HCT116 (cell line): ENCODE results near the gene COPG1. TPM values are rescaled to one million over a fixed set of nuclear protein-coding genes. Genes with fewer than 3 reads are reported as not detected.

Experiments
- ATAC-seq: fragments of 200-7000 bp; cut with Tn5 transposase; 2 replicates; pipeline ENCODE4 v1.9.1; 2020; ENCODE audit warnings: mild to moderate bottlenecking, moderate library complexity
- BruUV-seq: library from RNA; stranded (reverse); fragments of 400-500 nt; replicated peaks from 2 replicates; lab custom pipeline; 2021; lab: Mats Ljungman, UMichigan
- CTCF ChIA-PET: fragments of 300-600 bp; sonication (Branson Sonifier 250); formaldehyde crosslinking; loops from one replicate; lab custom pipeline; 2021; ENCODE audit warnings: antibody characterized with exemption; lab: Charles Lee
- POLR2A ChIA-PET: fragments of 300-600, 350-600 bp; sonication (Branson Sonifier 250); formaldehyde crosslinking; loops from one replicate; lab custom pipeline; 2021; ENCODE audit warnings: antibody characterized with exemption; lab: Charles Lee
- RAD21 ChIA-PET, 2 experiments: fragments of 300-600 bp; sonication (Branson Sonifier 250); formaldehyde crosslinking; loops; one replicate each; lab custom pipeline; 2023; ENCODE audit warnings: low total read pairs in 2 of 2; ENCODE audit not compliant: uncharacterized antibody in 2 of 2, unreplicated experiment in 2 of 2, low non-redundant PET in 1 of 2; lab: Charles Lee
- DNase-seq: peaks from one replicate; pipeline ENCODE4 v3.0.0-alpha.2; 2010; ENCODE audit warnings: low read depth, low spot score
- H2AFZ ChIP-seq: fragments of 200-600 bp; shearing (Covaris generic), sonication (generic); 2 replicates; pipeline ENCODE4 v1.6.1; 2017; ENCODE audit warnings: low read depth, mixed run types, mixed read lengths, antibody characterized with exemption, low read length; ENCODE audit not compliant: poor library complexity, severe bottlenecking
- H3K27ac ChIP-seq: 2 replicates; pipeline ENCODE4 v1.5.1; 2012; ENCODE audit warnings: low read depth, low read length
- H3K27me3 ChIP-seq: fragments of 200-600 bp; sonication (generic); 2 replicates; pipeline ENCODE4 v1.6.1; 2016; ENCODE audit warnings: mixed run types, low read length, mixed read lengths; ENCODE audit not compliant: insufficient read depth
- H3K36me3 ChIP-seq, 2 experiments: fragments of 200-500 bp in 1 of 2; fragments of 200-600 bp in 1 of 2; sonication (Bioruptor generic) in 1 of 2; sonication (generic) in 1 of 2; 2 replicates each; pipeline versions ENCODE4 v1.5.1 to v1.6.1; 2014 to 2016; ENCODE audit warnings: low read length in 2 of 2, inconsistent platforms in 1 of 2, mixed read lengths in 1 of 2, mixed run types in 1 of 2; ENCODE audit not compliant: insufficient read depth in 2 of 2, control insufficient read depth in 1 of 2
- H3K4me1 ChIP-seq, 2 experiments: fragments of 200-600 bp in 1 of 2; sonication (generic) in 1 of 2; 2 replicates each; pipeline versions ENCODE4 v1.5.1 to v1.6.1; 2012 to 2017; ENCODE audit warnings: low read length in 2 of 2, inconsistent platforms in 1 of 2, mild to moderate bottlenecking in 1 of 2, mixed read lengths in 1 of 2, mixed run types in 1 of 2, moderate library complexity in 1 of 2; ENCODE audit not compliant: insufficient read depth in 2 of 2, control insufficient read depth in 1 of 2
- H3K4me2 ChIP-seq: fragments of 200-600 bp; sonication (generic); 2 replicates; pipeline ENCODE4 v1.6.1; 2017; ENCODE audit warnings: mixed run types, low read length, mixed read lengths
- H3K4me3 ChIP-seq, 2 experiments: fragments of 200-600 bp in 1 of 2; sonication (generic) in 1 of 2; replicated peaks in 1 of 2; 2 replicates each; pipeline ENCODE4 v1.5.1; 2011 to 2016; ENCODE audit warnings: low read length in 2 of 2, control low read depth in 1 of 2, low read depth in 1 of 2, mild to moderate bottlenecking in 1 of 2, mixed read lengths in 1 of 2, mixed run types in 1 of 2
- H3K79me2 ChIP-seq: fragments of 200-600 bp; sonication (generic); 2 replicates; pipeline ENCODE4 v1.6.1; 2017; ENCODE audit warnings: mild to moderate bottlenecking, mixed run types, low read length, moderate library complexity, mixed read lengths; ENCODE audit not compliant: insufficient read depth
- H3K9ac ChIP-seq: fragments of 200-600 bp; sonication (generic); 2 replicates; pipeline ENCODE4 v1.6.1; 2016; ENCODE audit warnings: low read length, mixed read lengths
- H3K9me2 ChIP-seq: fragments of 200-600 bp; sonication (generic), shearing (Covaris generic); 2 replicates; pipeline ENCODE4 v1.6.1; 2017; ENCODE audit warnings: mixed run types, mild to moderate bottlenecking, moderate library complexity; ENCODE audit not compliant: insufficient read depth
- H3K9me3 ChIP-seq, 2 experiments: fragments of 200-500 bp in 1 of 2; fragments of 200-600 bp in 1 of 2; sonication (Bioruptor generic) in 1 of 2; sonication (generic) in 1 of 2; 2 replicates each; pipeline ENCODE4 v1.6.1; 2014 to 2017; ENCODE audit warnings: low read length in 2 of 2, mixed read lengths in 2 of 2, inconsistent platforms in 1 of 2, low read depth in 1 of 2, mild to moderate bottlenecking in 1 of 2, mixed run types in 1 of 2, moderate library complexity in 1 of 2; ENCODE audit not compliant: control insufficient read depth in 1 of 2, insufficient read depth in 1 of 2
- H4K20me1 ChIP-seq: fragments of 200-600 bp; sonication (generic), shearing (Covaris generic); 2 replicates; pipeline ENCODE4 v1.6.1; 2017; ENCODE audit warnings: mixed run types, mild to moderate bottlenecking, moderate library complexity; ENCODE audit not compliant: insufficient read depth
- CBX3 ChIP-seq: IDR thresholded peaks from 2 replicates; pipeline ENCODE4 v1.6.1; 2012; ENCODE audit warnings: low read depth
- EGR1 ChIP-seq: IDR thresholded peaks from 2 replicates; pipeline ENCODE4 v1.6.1; 2012; ENCODE audit warnings: low read depth
- ELF1 ChIP-seq: IDR thresholded peaks from 2 replicates; pipeline ENCODE4 v1.6.1; 2012; ENCODE audit warnings: low read depth, borderline replicate concordance
- EZH2phosphoT487 ChIP-seq: fragments of 200-600 bp; IDR thresholded peaks from 2 replicates; pipeline ENCODE4 v1.6.1; 2018; ENCODE audit warnings: antibody characterized with exemption, borderline replicate concordance
- JUND ChIP-seq: IDR thresholded peaks from 2 replicates; pipeline ENCODE4 v1.6.1; 2012
- POLR2AphosphoS5 ChIP-seq: IDR thresholded peaks from 2 replicates; pipeline ENCODE4 v1.6.1; 2011; ENCODE audit warnings: mild to moderate bottlenecking, low read depth, low read length, moderate library complexity
- RAD21 ChIP-seq: IDR thresholded peaks from 2 replicates; pipeline ENCODE4 v1.6.1; 2012; ENCODE audit warnings: low read depth, mild to moderate bottlenecking
- SIN3A ChIP-seq: IDR thresholded peaks from 2 replicates; pipeline ENCODE4 v1.6.1; 2012; ENCODE audit warnings: low read depth
- SP1 ChIP-seq: IDR thresholded peaks from 2 replicates; pipeline ENCODE4 v1.6.1; 2012; ENCODE audit warnings: low read depth
- SRF ChIP-seq: IDR thresholded peaks from 2 replicates; pipeline ENCODE4 v1.6.1; 2012; ENCODE audit warnings: low read depth
- TCF7L2 ChIP-seq: IDR thresholded peaks from 2 replicates; pipeline ENCODE4 v1.7.0; 2011; ENCODE audit warnings: borderline replicate concordance, inconsistent platforms; ENCODE audit not compliant: insufficient read depth, insufficient read length; ENCODE audit errors: extremely low read depth
- YY1 ChIP-seq: IDR thresholded peaks from 2 replicates; pipeline ENCODE4 v1.6.1; 2011; ENCODE audit warnings: low read length, low read depth, moderate library complexity, mild to moderate bottlenecking; ENCODE audit not compliant: insufficient replicate concordance; ENCODE audit errors: extremely low read depth
- ZFX ChIP-seq: fragments of 450-650 bp; IDR thresholded peaks from 2 replicates; pipeline ENCODE4 v1.6.1; 2017
- intact Hi-C: fragments of 100-400 bp; cut with micrococcal nuclease; formaldehyde crosslinking; loops from 2 replicates; pipeline ENCODE4 v1.10.0; 2022
- total RNA-seq: library from RNA; stranded (reverse); gene quantifications from one replicate; pipeline ENCODE4 v1.2.1, GENCODE V29; 2021; ENCODE audit not compliant: unreplicated experiment
- TF ChIP-seq, protein P1 (sequence below): IDR thresholded peaks from 2 replicates; pipeline ENCODE4 v1.6.1; 2012; ENCODE audit warnings: low read depth
- TF ChIP-seq, protein P2 (sequence below): IDR thresholded peaks from 2 replicates; pipeline ENCODE4 v1.6.1; 2012
- TF ChIP-seq, protein P3 (sequence below): IDR thresholded peaks from 2 replicates; pipeline ENCODE4 v1.6.1; 2012
- TF ChIP-seq, protein P4 (sequence below), 3 experiments: fragments of 200-600 bp in 1 of 3; sonication (generic) in 1 of 3; IDR thresholded peaks in 2 of 3; conservative IDR thresholded peaks in 1 of 3; 2 replicates each; pipeline ENCODE4 v1.5.1; 2012 to 2017; ENCODE audit warnings: low read depth in 2 of 3, low read length in 2 of 3, antibody characterized with exemption in 1 of 3, borderline replicate concordance in 1 of 3, control low read depth in 1 of 3, mild to moderate bottlenecking in 1 of 3, mixed read lengths in 1 of 3, mixed run types in 1 of 3, moderate library complexity in 1 of 3; ENCODE audit not compliant: insufficient read depth in 1 of 3
- TF ChIP-seq, protein P5 (sequence below): IDR thresholded peaks from 2 replicates; pipeline ENCODE4 v1.6.1; 2011; ENCODE audit warnings: mild to moderate bottlenecking, low read length, moderate library complexity; ENCODE audit not compliant: insufficient replicate concordance; ENCODE audit errors: extremely low read depth

Gene COPG1
- total RNA-seq, 1 experiment from 2014 or later, result 182 TPM

DNA sequence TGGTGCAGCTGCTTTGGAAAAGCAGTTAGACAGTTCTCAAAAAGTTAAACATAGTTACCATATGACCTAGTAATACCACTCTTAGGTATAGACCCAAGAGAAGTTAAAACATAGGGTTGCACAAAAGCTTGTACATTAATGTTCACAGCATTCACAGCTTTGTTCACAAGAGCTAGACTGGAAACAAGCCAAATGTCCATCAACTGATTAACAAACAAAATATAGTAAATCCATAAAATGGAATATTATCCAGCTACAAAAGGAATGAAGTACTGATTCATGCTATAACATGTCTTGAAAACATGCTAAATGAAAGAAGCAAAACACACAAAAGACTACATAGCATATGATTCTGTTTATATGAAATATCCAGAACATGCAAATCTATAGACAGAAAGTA, 2.8 kb upstream of the COPG1 start:
- TF ChIP-seq POLR2AphosphoS5 (no peak), ELF1 (no peak), RAD21 (no peak), CBX3 (no peak), SIN3A (no peak), JUND (no peak), TCF7L2 (no peak), YY1 (no peak), EZH2phosphoT487 (no peak), EGR1 (no peak), SRF (no peak), SP1 (no peak), ZFX (no peak)
- TF ChIP-seq, protein P1, sequence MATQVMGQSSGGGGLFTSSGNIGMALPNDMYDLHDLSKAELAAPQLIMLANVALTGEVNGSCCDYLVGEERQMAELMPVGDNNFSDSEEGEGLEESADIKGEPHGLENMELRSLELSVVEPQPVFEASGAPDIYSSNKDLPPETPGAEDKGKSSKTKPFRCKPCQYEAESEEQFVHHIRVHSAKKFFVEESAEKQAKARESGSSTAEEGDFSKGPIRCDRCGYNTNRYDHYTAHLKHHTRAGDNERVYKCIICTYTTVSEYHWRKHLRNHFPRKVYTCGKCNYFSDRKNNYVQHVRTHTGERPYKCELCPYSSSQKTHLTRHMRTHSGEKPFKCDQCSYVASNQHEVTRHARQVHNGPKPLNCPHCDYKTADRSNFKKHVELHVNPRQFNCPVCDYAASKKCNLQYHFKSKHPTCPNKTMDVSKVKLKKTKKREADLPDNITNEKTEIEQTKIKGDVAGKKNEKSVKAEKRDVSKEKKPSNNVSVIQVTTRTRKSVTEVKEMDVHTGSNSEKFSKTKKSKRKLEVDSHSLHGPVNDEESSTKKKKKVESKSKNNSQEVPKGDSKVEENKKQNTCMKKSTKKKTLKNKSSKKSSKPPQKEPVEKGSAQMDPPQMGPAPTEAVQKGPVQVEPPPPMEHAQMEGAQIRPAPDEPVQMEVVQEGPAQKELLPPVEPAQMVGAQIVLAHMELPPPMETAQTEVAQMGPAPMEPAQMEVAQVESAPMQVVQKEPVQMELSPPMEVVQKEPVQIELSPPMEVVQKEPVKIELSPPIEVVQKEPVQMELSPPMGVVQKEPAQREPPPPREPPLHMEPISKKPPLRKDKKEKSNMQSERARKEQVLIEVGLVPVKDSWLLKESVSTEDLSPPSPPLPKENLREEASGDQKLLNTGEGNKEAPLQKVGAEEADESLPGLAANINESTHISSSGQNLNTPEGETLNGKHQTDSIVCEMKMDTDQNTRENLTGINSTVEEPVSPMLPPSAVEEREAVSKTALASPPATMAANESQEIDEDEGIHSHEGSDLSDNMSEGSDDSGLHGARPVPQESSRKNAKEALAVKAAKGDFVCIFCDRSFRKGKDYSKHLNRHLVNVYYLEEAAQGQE, result no peak
- TF ChIP-seq, protein P2, sequence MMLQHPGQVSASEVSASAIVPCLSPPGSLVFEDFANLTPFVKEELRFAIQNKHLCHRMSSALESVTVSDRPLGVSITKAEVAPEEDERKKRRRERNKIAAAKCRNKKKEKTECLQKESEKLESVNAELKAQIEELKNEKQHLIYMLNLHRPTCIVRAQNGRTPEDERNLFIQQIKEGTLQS, result no peak
- TF ChIP-seq, protein P3, sequence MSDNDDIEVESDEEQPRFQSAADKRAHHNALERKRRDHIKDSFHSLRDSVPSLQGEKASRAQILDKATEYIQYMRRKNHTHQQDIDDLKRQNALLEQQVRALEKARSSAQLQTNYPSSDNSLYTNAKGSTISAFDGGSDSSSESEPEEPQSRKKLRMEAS, result no peak
- TF ChIP-seq, protein P4, sequence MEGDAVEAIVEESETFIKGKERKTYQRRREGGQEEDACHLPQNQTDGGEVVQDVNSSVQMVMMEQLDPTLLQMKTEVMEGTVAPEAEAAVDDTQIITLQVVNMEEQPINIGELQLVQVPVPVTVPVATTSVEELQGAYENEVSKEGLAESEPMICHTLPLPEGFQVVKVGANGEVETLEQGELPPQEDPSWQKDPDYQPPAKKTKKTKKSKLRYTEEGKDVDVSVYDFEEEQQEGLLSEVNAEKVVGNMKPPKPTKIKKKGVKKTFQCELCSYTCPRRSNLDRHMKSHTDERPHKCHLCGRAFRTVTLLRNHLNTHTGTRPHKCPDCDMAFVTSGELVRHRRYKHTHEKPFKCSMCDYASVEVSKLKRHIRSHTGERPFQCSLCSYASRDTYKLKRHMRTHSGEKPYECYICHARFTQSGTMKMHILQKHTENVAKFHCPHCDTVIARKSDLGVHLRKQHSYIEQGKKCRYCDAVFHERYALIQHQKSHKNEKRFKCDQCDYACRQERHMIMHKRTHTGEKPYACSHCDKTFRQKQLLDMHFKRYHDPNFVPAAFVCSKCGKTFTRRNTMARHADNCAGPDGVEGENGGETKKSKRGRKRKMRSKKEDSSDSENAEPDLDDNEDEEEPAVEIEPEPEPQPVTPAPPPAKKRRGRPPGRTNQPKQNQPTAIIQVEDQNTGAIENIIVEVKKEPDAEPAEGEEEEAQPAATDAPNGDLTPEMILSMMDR (IDR thresholded peaks at IDR 0.05 in 2 of 3, conservative IDR thresholded peaks at IDR 0.05 in 1 of 3; ENCODE audit: borderline replicate concordance in 1 of 3, insufficient read depth in 1 of 3, low read depth in 2 of 3, low read length in 2 of 3), result no peak
- TF ChIP-seq, protein P5, sequence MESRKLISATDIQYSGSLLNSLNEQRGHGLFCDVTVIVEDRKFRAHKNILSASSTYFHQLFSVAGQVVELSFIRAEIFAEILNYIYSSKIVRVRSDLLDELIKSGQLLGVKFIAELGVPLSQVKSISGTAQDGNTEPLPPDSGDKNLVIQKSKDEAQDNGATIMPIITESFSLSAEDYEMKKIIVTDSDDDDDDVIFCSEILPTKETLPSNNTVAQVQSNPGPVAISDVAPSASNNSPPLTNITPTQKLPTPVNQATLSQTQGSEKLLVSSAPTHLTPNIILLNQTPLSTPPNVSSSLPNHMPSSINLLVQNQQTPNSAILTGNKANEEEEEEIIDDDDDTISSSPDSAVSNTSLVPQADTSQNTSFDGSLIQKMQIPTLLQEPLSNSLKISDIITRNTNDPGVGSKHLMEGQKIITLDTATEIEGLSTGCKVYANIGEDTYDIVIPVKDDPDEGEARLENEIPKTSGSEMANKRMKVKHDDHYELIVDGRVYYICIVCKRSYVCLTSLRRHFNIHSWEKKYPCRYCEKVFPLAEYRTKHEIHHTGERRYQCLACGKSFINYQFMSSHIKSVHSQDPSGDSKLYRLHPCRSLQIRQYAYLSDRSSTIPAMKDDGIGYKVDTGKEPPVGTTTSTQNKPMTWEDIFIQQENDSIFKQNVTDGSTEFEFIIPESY, result no peak
- TF ChIP-seq, all 23 proteins: peak for 0
- H3K4me1 ChIP-seq, result peaks cover 7 to 23% of the 10 kb centered on the region in 2 experiments; a peak in 3 of 4 replicates
- no peak for ATAC-seq
- peaks cover 23% of the 10 kb centered on the region for H3K79me2 ChIP-seq
- H2AFZ ChIP-seq, result no peak overlapping the region
- H3K9me2 ChIP-seq, result no peaks in the 10 kb centered on the region
- no peaks in the 10 kb centered on the region for H4K20me1 ChIP-seq
- no peak for DNase-seq
- ChIA-PET CTCF (interaction anchor here (1.0 to 4.4 kb wide), 11 partner anchors 16 to 276 kb away, joined by 3 to 55 read pairs (median 10); partner anchors contain the start of gene RAB43), POLR2A (interaction anchor here (0.6 to 1.1 kb wide), 3 partner anchors 60 to 248 kb away, joined by 3 to 7 read pairs (median 4); no protein-coding TSS in a partner anchor), RAD21 (interaction anchor here (0.7 to 1.9 kb wide), 6 partner anchors 16 to 276 kb away, joined by 3 to 10 read pairs (median 4); no protein-coding TSS in a partner anchor)
- H3K4me2 ChIP-seq, result no peak overlapping the region
- H3K9me3 ChIP-seq, result no peaks in the 10 kb centered on the region
- H3K36me3 ChIP-seq, result no peaks in the 10 kb centered on the region
- no peak overlapping the region for H3K9ac ChIP-seq
- no peaks in the 10 kb centered on the region for H3K27me3 ChIP-seq
- no TSS peak for BruUV-seq
- intact Hi-C loops, result loop anchor here (10.0 kb wide), 1 partner anchor 222 kb away; no protein-coding TSS in a partner anchor
- no peak overlapping the region for H3K27ac ChIP-seq
- H3K4me3 ChIP-seq, result no peak overlapping the region
